Upper lobe of left lung (tissue), 4 donors: ENCODE data around the gene FGGY.

Source experiments
- CTCF ChIP-seq, 6 experiments: fragments of 450-650 bp in 4 of 6; fragments of 200-600 bp in 2 of 6; sonication (generic) in 2 of 6; IDR thresholded peaks; one replicate each; pipeline ENCODE4 v1.5.1; 2016 to 2019; ENCODE audit warnings: antibody characterized with exemption in 6 of 6
- EP300 ChIP-seq, 4 donors: sonication (generic); formaldehyde crosslinking; IDR thresholded peaks; one replicate each; pipeline ENCODE4 v1.5.1; 2017; ENCODE audit warnings: antibody characterized with exemption in 4 of 4, control low read depth in 2 of 4
- POLR2AphosphoS5 ChIP-seq, 2 donors: sonication (generic); formaldehyde crosslinking; IDR thresholded peaks; one replicate each; pipeline ENCODE4 v1.5.1; 2017; ENCODE audit warnings: antibody characterized with exemption in 2 of 2

DNA sequence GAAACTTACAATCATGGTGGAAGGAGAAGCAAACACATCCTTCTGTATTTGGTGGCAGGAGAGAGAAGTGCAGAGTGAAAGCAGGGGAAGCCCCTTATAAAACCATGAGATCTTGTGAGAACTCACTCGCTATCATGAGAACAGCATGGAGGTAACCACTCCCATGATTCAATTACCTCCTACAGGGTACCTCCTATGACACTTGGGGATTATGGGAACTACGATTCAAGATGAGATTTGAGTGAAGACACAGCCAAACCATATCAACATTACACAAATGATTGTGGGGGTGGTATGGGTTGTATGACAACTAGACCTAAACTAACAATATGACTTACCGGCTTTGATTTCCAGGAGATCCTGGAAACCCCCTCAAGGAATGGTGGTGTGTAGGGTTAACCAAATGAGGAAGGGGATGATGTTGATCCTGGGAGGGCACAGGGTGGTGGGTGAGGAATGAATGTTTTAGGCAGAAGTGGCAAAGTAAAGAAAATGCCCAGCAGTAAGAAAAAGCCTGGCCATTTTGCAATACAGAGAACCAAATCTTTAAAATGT is 80.5 kb downstream of the FGGY start:
- TF ChIP-seq POLR2AphosphoS5 (IDR thresholded peaks at IDR 0.05) (no peak), CTCF (IDR thresholded peaks at IDR 0.05) (no peak), EP300 (IDR thresholded peaks at IDR 0.05) (no peak)
